ENCODE results near the gene AIF1.

AIF1 gene

DNA sequence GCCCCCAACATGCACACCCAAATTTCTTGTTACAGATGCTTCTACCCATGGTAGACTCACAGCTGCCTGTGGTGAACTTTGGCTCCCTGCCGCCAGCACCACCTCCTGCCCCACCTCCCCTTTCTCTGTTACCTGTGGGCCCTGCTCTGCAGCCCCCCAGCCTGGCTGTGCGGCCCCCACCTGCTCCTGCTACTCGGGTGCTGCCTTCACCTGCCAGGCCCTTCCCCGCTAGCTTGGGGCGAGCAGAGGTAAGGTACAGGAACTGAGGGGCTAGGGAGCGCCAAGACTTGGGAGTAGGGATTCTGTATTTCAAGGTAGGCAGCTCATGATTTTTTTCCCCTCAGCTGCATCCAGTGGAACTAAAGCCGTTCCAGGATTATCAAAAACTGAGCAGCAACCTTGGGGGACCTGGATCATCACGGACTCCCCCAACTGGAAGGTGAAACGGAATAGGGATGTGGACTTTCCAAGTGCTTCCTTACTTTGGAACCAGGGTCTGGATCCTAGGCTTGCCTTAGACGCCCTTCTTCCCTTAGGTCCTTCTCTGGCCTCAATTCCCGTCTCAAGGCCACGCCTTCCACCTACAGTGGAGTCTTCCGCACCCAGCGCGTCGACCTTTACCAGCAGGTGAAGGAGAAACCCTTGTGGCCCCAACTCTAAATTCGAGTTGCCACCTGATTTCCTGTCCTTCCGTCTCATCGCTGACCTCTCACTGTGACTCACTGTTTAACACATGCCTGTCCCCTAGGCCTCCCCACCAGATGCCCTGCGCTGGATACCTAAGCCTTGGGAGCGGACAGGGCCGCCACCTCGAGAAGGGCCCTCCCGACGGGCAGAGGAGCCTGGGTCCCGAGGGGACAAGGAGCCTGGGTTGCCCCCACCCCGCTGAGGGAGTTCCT is 21.9 kb downstream of the AIF1 start:
- TF ChIP-seq, protein P1, sequence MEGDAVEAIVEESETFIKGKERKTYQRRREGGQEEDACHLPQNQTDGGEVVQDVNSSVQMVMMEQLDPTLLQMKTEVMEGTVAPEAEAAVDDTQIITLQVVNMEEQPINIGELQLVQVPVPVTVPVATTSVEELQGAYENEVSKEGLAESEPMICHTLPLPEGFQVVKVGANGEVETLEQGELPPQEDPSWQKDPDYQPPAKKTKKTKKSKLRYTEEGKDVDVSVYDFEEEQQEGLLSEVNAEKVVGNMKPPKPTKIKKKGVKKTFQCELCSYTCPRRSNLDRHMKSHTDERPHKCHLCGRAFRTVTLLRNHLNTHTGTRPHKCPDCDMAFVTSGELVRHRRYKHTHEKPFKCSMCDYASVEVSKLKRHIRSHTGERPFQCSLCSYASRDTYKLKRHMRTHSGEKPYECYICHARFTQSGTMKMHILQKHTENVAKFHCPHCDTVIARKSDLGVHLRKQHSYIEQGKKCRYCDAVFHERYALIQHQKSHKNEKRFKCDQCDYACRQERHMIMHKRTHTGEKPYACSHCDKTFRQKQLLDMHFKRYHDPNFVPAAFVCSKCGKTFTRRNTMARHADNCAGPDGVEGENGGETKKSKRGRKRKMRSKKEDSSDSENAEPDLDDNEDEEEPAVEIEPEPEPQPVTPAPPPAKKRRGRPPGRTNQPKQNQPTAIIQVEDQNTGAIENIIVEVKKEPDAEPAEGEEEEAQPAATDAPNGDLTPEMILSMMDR (IDR thresholded peaks at IDR 0.05) = no peak

DNA sequence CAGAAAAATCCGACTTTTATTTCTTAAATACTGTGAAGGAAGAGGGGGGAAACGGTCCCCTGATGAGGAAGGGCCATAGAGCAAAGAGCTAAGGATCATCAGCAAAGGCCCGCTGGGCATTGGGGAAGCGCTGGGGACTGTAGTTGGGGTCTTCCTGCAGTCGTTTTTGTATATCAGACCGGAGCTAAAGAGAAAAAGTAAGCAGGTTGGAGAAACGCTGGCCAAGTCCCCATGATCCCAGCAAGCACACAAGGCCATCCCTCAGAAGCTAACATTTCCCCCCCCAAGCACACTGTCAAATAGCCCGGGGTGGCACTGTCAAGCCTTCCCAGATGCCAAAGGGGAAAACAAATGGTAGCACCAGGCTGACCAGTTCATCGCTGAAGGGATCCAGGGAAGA is 24.0 kb downstream of the AIF1 start:
- TF ChIP-seq, protein P1 (IDR thresholded peaks at IDR 0.05) = no peak

DNA sequence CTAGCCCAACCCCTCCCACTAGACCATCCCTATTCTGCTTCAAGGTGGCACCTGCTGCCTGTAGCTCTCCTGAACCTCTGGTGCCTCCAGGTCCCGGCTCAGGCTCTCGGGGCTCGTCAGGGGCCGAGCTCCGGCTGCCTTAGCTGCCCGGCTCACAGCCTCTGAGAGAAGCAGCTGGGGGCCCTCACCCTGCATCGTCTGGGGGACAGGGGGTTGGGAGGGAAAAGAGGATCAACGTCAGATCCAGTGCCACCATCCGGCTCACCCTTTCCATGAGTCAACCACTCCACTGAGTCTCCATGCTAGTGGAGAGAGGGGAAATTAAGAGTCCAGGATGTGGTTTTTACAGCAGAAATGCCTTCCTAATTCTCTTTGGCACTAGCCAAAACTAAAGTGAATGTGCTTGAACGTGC is 24.4 kb downstream of the AIF1 start:
- TF ChIP-seq, protein P1 (IDR thresholded peaks at IDR 0.05) = no peak

DNA sequence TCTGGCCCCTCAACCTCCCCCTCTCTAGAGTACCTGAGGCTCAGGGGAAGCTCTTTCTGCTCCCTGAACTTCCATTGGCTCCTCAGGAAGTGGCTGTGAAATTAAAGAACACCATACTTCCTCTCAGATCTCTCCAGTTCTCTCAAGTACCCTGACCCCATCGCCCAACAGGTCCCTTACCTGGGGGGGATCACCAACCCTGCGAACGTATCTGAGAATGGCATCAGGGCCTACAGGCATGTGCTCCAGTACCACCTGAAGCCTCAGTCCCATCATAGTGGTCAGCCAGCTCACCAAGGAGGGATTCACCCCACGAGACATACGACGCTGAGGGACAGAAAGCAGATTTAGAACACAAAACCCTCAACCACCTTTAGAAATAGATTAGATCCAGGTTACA is 25.6 kb downstream of the AIF1 start:
- TF ChIP-seq, protein P1 (IDR thresholded peaks at IDR 0.05) = no peak

DNA sequence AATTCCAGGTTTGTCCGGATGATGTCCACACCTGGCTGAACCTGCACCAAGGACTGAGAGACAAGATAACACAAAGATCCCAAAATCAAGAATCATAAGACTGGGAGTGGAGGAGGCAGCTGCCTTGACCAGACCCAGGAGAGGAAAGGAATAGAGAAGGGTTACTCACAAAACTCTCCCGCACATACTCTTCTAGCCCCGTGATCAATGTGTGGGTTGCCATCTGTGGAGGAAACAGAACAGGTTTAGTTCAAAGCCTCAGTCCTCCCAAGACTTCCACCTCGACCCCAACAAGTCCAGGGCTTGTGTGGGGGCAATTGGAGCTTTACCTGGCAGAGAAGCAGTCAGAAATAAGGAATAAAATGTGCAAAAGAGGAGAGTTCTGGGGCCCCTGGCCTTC is 26.3 kb downstream of the AIF1 start:
- TF ChIP-seq, protein P1 (IDR thresholded peaks at IDR 0.05) = no peak

DNA sequence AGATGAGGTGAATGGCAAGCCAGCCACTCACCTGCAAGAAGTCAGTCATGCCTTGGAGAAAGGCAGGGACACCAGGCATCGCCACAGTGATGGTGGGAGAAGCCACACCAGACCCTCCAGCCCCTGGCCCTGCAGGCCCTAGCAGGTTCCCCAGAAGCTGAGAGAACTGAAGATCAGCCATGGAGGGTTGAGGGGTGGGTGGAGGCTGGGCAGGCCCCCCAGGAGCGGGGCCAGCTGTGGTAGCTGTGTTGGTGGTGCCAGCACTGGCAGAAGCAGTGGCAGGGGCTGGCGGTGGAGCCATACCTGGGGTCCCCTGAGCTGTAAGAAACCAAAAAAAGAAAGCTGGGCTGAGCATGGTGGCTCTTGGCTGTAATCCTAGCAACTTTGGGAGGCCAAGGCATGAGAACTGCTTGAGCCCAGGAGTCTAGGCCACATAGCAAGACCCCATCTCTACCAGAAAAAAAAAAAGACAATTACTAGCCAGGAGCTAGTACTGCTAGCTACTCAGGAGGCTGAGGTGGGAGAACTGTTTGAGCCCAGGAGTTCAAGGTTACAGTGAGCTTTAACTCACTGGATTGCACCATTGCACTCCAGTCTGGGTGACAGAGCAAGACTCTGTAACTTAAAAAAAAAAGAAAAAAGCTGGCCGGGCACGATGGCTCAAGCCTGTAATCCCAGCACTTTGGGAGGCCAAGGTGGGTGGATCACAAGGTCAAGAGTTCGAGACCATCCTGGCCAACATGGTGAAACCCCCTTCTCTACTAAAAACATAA is 27.9 kb downstream of the AIF1 start:
- TF ChIP-seq, protein P1 (IDR thresholded peaks at IDR 0.05) = no peak

DNA sequence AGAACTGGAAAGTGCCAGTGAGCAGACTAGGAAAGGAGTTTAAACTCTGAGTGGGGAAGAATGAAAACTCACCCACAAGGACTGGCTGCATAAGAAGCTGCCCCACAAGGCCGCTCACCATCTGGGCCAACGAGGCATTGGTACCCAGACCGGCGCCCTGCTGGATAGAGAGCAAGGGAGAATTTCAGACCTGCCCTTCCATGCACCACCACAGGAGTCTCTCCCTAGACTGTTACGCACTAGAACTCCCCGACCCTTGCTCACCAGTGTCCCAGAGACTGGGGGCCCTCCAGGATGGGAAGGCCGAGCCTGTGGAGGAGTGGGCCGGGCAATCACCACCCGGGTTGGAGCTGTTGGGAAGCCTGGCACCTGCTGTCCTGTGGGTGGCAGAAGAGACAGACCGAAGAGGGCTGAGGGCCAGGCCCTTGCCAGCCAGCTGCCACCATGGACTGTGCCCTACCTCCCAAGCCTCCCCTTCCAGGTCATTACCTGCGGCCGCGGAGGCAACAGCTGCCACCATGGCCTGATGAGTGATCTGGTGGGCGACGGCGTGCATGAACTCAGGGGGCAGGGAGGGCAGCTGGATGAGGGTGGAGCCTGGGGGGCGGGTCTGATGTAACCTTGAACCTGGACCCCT is 28.9 kb downstream of the AIF1 start:
- TF ChIP-seq, protein P1 (IDR thresholded peaks at IDR 0.05) = no peak
